ENCODE results near the gene CFAP410.

DNA sequence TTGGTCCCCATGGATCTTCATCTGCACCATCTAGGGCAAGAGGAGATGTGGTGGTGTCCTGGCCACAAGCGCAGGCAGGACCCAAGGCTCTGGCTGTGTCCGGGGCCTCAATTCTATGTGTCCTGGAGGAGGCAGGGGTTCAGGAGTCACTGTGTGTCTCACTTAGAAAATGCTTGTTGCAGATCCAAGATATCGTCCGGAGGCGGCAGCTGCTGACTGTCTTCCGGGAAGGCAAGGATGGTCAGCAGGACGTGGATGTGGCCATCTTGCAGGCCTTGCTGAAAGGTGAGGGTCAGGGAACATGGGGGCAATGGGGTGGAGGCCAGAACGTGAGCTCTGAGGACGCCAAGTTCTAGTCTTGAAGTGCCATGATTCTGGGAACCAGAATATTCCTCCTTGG, 43.3 kb upstream of the CFAP410 start:
- TF ChIP-seq, protein P1, sequence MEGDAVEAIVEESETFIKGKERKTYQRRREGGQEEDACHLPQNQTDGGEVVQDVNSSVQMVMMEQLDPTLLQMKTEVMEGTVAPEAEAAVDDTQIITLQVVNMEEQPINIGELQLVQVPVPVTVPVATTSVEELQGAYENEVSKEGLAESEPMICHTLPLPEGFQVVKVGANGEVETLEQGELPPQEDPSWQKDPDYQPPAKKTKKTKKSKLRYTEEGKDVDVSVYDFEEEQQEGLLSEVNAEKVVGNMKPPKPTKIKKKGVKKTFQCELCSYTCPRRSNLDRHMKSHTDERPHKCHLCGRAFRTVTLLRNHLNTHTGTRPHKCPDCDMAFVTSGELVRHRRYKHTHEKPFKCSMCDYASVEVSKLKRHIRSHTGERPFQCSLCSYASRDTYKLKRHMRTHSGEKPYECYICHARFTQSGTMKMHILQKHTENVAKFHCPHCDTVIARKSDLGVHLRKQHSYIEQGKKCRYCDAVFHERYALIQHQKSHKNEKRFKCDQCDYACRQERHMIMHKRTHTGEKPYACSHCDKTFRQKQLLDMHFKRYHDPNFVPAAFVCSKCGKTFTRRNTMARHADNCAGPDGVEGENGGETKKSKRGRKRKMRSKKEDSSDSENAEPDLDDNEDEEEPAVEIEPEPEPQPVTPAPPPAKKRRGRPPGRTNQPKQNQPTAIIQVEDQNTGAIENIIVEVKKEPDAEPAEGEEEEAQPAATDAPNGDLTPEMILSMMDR (IDR thresholded peaks at IDR 0.05 in 4 of 5, conservative IDR thresholded peaks at IDR 0.05 in 1 of 5), result no peak
- no peak for TF ChIP-seq POLR2A (IDR thresholded peaks at IDR 0.05)
